IMR-90 (cell line): ENCODE data around the gene FBXW5.

Source experiments
- CEBPB ChIP-seq: IDR thresholded peaks from 2 replicates; pipeline ENCODE4 v1.6.1; 2012; ENCODE audit warnings: low read depth, low read length, improper control_type of control experiment
- NFE2L2 ChIP-seq: fragments of 150-350 bp; IDR thresholded peaks from 2 replicates; pipeline ENCODE4 v1.6.1; 2016; ENCODE audit warnings: low read depth, mild to moderate bottlenecking, low read length
- POLR2A ChIP-seq: IDR thresholded peaks from 2 replicates; pipeline ENCODE4 v1.6.1; 2012; ENCODE audit warnings: mild to moderate bottlenecking, low read depth, low read length
- TF ChIP-seq, protein P1 (sequence below): conservative IDR thresholded peaks from 2 replicates; pipeline ENCODE4 v1.5.1; 2012; ENCODE audit warnings: mild to moderate bottlenecking, low read depth, low read length, improper control_type of control experiment
- TF ChIP-seq, protein P2 (sequence below): fragments of 150-350 bp; IDR thresholded peaks from 2 replicates; pipeline ENCODE4 v1.6.1; 2017; ENCODE audit warnings: mild to moderate bottlenecking, antibody characterized with exemption, low read length, low read depth

DNA sequence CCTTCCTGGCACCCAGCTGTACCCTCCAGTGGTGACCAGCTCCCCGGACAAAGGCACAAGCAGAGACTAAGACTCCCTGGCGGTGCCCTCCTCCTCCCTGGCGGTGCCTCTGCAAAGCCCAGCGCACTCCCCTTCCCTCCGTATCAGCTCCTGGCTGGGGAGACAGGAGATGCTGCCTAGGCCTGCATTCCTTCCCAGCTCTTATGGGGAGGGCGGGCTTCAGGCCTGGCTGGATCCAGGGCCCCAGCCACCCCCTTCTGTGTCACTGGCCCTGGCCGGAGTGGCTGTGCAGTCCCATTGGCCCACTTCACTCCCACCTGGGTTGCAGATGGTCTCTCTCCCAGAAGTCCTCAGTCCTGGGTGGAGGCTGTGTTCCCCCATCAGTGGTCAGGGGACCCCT lies 13.9 kb upstream of the FBXW5 start:
- TF ChIP-seq, protein P1, sequence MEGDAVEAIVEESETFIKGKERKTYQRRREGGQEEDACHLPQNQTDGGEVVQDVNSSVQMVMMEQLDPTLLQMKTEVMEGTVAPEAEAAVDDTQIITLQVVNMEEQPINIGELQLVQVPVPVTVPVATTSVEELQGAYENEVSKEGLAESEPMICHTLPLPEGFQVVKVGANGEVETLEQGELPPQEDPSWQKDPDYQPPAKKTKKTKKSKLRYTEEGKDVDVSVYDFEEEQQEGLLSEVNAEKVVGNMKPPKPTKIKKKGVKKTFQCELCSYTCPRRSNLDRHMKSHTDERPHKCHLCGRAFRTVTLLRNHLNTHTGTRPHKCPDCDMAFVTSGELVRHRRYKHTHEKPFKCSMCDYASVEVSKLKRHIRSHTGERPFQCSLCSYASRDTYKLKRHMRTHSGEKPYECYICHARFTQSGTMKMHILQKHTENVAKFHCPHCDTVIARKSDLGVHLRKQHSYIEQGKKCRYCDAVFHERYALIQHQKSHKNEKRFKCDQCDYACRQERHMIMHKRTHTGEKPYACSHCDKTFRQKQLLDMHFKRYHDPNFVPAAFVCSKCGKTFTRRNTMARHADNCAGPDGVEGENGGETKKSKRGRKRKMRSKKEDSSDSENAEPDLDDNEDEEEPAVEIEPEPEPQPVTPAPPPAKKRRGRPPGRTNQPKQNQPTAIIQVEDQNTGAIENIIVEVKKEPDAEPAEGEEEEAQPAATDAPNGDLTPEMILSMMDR, result no peak
- TF ChIP-seq POLR2A, result no peak
- no peak for TF ChIP-seq NFE2L2
- TF ChIP-seq, protein P2, sequence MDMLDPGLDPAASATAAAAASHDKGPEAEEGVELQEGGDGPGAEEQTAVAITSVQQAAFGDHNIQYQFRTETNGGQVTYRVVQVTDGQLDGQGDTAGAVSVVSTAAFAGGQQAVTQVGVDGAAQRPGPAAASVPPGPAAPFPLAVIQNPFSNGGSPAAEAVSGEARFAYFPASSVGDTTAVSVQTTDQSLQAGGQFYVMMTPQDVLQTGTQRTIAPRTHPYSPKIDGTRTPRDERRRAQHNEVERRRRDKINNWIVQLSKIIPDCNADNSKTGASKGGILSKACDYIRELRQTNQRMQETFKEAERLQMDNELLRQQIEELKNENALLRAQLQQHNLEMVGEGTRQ, result no peak
- TF ChIP-seq CEBPB, result no peak
